ENCODE measurements around the gene G3BP2.

DNA sequence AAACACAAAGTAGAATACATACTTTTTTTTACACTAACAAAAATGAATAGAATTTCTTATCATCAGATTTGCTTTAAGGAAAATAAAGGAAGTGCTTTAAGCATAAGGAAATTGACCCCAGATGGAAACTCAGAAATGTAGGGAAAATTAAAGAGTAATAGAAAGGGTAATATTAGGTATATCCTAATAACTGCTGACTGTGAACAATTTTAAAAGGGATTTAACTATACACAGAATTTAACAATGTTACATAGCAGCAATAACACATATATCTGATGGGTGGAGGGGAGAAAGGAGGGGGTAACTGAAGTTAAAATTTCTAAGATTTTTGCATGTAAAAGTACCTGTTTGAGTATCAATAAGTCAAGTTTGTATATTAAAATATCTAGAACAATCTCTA, 51.5 kb downstream of the G3BP2 start:
- TF ChIP-seq, protein P1, sequence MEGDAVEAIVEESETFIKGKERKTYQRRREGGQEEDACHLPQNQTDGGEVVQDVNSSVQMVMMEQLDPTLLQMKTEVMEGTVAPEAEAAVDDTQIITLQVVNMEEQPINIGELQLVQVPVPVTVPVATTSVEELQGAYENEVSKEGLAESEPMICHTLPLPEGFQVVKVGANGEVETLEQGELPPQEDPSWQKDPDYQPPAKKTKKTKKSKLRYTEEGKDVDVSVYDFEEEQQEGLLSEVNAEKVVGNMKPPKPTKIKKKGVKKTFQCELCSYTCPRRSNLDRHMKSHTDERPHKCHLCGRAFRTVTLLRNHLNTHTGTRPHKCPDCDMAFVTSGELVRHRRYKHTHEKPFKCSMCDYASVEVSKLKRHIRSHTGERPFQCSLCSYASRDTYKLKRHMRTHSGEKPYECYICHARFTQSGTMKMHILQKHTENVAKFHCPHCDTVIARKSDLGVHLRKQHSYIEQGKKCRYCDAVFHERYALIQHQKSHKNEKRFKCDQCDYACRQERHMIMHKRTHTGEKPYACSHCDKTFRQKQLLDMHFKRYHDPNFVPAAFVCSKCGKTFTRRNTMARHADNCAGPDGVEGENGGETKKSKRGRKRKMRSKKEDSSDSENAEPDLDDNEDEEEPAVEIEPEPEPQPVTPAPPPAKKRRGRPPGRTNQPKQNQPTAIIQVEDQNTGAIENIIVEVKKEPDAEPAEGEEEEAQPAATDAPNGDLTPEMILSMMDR (conservative IDR thresholded peaks at IDR 0.05), result no peak
- no peak for TF ChIP-seq EZH2 (IDR thresholded peaks at IDR 0.05; ENCODE audit: low read depth)

Data from PC-9 (cell line).